Colonic mucosa (tissue), 4 donors: ENCODE results near the gene P2RX5. TPM values are rescaled to one million over a fixed set of nuclear protein-coding genes. Genes with fewer than 3 reads are reported as not detected.

Experiments used
- DNase-seq: peaks from one replicate; pipeline ENCODE4 v3.0.0-alpha.2; 2020
- H3K27ac ChIP-seq: fragments of 200-600 bp; one replicate; pipeline ENCODE4 v1.8.0; 2021
- H3K27me3 ChIP-seq: fragments of 200-600 bp; one replicate; pipeline ENCODE4 v1.8.0; 2021
- H3K36me3 ChIP-seq: fragments of 200-600 bp; one replicate; pipeline ENCODE4 v1.8.0; 2021
- H3K4me1 ChIP-seq: fragments of 200-600 bp; one replicate; pipeline ENCODE4 v1.8.0; 2021; ENCODE audit warnings: mild to moderate bottlenecking
- H3K4me3 ChIP-seq: fragments of 200-600 bp; one replicate; pipeline ENCODE4 v1.8.0; 2021
- H3K9ac ChIP-seq, 2 donors: one replicate each; pipeline ENCODE4 v1.7.0; 2013; ENCODE audit warnings: control low read depth in 2 of 2, low read depth in 2 of 2, low read length in 2 of 2
- H3K9me3 ChIP-seq: fragments of 200-600 bp; one replicate; pipeline ENCODE4 v1.8.0; 2021
- CTCF ChIP-seq: fragments of 200-600 bp; IDR thresholded peaks from one replicate; pipeline ENCODE4 v1.8.0; 2022; ENCODE audit warnings: antibody characterized with exemption, mild to moderate bottlenecking
- intact Hi-C: fragments of 100-400 bp; cut with DNase I; formaldehyde crosslinking; loops from one replicate; pipeline ENCODE4 v1.14.1; 2022
- total RNA-seq, 2 donors: library from RNA; stranded (reverse); fragmentation: NEBNext Ultra II Directional in 1 of 2; extraction: Animal tissue kit (Norgen Biotek cat#: 25700) in 1 of 2; gene quantifications; one replicate each; pipeline ENCODE4 v1.2.1, GENCODE V29; 2021
- donor health status: healthy.
- donor health status: DM: no; HTN: no; CAD: no.
- donor health status: DM: no; HTN: no; CAD: no.

P2RX5 gene
- 1 to 10 TPM in 1 of 2 donors, under 1 TPM in 1; 0.93 to 1.5 TPM for total RNA-seq

GRCh38 chr17:3695723-3696411, at the start of gene P2RX5:
Gene P2RX5, minus strand, starts transcription at chr17:3696155. Its CDS starts 150 bp downstream, at chr17:3696005.
- Histone ChIP-seq H3K9me3 (no peaks in the 10 kb centered on the region), H3K36me3 (no peaks in the 10 kb centered on the region), H3K27ac (no peak within 1 kb of the TSS), H3K4me3 (peak within 1 kb of the TSS; percentile 51), H3K9ac (peak within 1 kb of the TSS; percentile 5 to 56), H3K27me3 (peaks cover 29% of the 10 kb centered on the region), H3K4me1 (no peaks in the 10 kb centered on the region)
- TF ChIP-seq CTCF, result no peak
- no peak for DNase-seq
- intact Hi-C loops, result no loop called here

GRCh38 chr17:3745071-3745470, 49.1 kb upstream of the P2RX5 start:
- no peaks in the 10 kb centered on the region for H3K9me3 ChIP-seq
- no peaks in the 10 kb centered on the region for H3K4me1 ChIP-seq
- DNase-seq, result no peak
- no peaks in the 10 kb centered on the region for H3K27me3 ChIP-seq
- H3K9ac ChIP-seq, result no peak overlapping the region
- H3K27ac ChIP-seq, result no peak overlapping the region
- H3K4me3 ChIP-seq, result no peak overlapping the region
- intact Hi-C loops, result no loop called here
- TF ChIP-seq CTCF, result no peak
- H3K36me3 ChIP-seq, result no peaks in the 10 kb centered on the region

DNA sequence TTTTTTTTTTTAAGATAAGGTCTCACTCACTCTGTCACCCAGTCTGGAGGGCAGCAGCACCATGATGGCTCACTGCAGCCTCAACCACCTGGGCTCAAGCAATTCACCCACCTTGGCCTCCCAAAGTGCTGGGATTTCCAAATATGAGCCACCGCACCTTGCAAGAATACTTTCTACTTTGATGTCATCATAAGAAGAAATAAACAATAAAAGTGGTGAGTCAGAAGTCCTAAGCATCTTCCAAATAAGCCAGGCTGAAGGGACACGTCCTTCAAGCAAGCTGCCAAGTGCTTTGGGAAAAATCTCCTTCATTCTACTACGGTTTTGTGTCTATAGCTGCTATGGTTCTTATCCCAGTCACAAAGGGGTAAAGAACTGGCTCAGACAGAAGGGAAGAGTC, 48.1 kb upstream of the P2RX5 start:
- Histone ChIP-seq H3K4me1 (no peaks in the 10 kb centered on the region), H3K36me3 (no peaks in the 10 kb centered on the region), H3K27ac (no peak overlapping the region), H3K9ac (no peak overlapping the region), H3K9me3 (no peaks in the 10 kb centered on the region), H3K4me3 (no peak overlapping the region), H3K27me3 (no peaks in the 10 kb centered on the region)
- intact Hi-C loops, result no loop called here
- TF ChIP-seq CTCF, result no peak
- no peak for DNase-seq

- H3K27me3 ChIP-seq, result no peaks in the 10 kb centered on the region
- peaks cover 7% of the 10 kb centered on the region for H3K4me1 ChIP-seq
- intact Hi-C loops, result no loop called here
- H3K9me3 ChIP-seq, result no peaks in the 10 kb centered on the region
- H3K4me3 ChIP-seq, result no peak overlapping the region
- H3K27ac ChIP-seq, result no peak overlapping the region
- H3K36me3 ChIP-seq, result no peaks in the 10 kb centered on the region
- no peak for DNase-seq
- TF ChIP-seq CTCF, result no peak
- H3K9ac ChIP-seq, result no peak overlapping the region
Observed at GRCh38 chr17:3740611-3741073, 44.7 kb upstream of the P2RX5 start.

DNA sequence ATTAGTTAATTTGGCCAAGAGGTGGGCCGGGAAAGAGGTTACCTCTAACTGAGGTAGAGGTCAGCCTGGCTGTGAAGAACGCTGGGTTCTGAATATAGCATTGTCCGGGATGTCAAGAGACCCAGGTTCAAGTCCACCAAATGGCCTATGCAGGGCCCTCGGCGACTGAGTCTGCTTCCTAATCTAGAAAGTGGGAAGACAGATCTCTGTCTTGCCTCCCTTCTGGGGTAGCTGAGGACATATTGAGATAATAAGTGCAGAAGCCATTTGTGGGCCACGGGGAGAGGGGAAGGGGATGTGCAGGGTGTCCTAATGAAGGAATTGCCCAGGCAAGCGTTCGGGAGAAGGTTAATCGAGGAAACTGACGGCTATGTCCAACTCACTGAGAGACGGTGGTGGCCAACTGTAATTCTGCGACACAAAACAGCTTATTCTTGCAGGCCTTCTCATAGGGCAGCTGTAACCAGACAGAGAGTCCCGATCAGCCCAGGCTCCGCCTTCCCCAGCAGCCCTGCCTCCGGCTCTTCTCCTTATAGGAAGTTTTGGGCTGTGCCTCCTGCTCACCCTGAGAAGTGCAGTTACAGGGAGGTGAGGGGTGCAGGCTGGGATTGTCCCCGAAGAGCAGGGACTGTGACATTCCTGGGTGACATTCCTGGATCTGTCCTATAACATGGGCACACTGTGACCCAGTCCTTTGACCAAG, 43.6 kb upstream of the P2RX5 start:
- H3K4me3 ChIP-seq, result no peak overlapping the region
- no peak overlapping the region for H3K27ac ChIP-seq
- H3K27me3 ChIP-seq, result no peaks in the 10 kb centered on the region
- H3K36me3 ChIP-seq, result no peaks in the 10 kb centered on the region
- H3K4me1 ChIP-seq, result peaks cover 7% of the 10 kb centered on the region
- H3K9me3 ChIP-seq, result no peaks in the 10 kb centered on the region
- no peak overlapping the region for H3K9ac ChIP-seq
- intact Hi-C loops, result loop anchor here (5.0 kb wide), 1 partner anchor 88 kb away; no protein-coding TSS in a partner anchor
- DNase-seq, result no peak
- no peak for TF ChIP-seq CTCF
